HG03175 (cell line): ENCODE data around the gene MAB21L1.

ENCODE experiments used
- ATAC-seq: cut with Tn5 transposase; IDR thresholded peaks from one replicate; pipeline ENCODE4 v1.9.1; 2021; ENCODE audit warnings: mild to moderate bottlenecking, moderate library complexity; ENCODE audit not compliant: unreplicated experiment

MAB21L1 gene

GRCh38 chr13:35449821-35450220 is 26.7 kb downstream of the MAB21L1 start:
- ATAC-seq, result no peak

DNA sequence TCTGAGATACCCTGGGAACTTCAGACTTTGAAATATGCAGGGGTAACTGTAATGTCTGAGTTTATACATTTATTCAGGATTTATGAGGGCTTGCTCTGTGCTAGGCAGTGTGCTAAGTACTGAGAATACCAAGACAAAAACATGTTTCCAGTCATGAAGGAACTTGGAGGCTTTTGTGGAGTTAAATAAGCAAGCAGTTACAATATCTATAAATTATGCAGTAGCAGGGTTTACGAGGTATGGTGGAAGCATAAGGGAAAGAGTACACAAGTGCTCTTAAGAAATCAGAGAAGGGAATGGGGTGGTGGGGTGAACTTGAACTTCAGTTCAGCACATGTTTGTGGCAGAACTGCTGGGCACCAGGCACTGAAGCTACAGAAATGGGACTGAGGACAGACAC is 28.0 kb downstream of the MAB21L1 start:
- ATAC-seq, result no peak
